Measurements from ENCODE around the gene SPTBN4.
"Not testable (repeated sequence)": the region's sequence is repeated elsewhere in the genome, so short reads cannot be mapped to it uniquely, and the experiment has no call there.

SPTBN4 gene

DNA sequence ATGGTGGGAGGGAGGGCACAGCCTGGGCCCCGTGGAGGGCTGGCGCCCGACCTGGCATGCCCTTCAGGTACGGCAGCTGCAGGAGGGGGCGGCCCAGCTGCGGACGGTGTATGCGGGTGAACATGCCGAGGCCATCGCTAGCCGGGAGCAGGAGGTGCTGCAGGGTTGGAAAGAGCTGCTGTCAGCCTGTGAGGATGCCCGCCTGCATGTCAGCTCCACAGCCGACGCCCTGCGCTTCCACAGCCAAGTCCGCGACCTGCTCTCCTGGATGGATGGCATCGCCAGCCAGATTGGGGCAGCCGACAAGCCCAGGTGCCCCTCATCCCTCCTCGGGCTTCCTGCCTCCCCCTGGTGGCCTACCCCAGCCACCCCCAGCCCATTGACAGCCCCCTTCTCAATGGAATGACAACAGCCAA, 93.3 kb downstream of the SPTBN4 start:
- no peaks in the 10 kb centered on the region for H3K79me2 ChIP-seq (ENCODE audit: insufficient read depth, low read depth)
- TF ChIP-seq, protein P1, sequence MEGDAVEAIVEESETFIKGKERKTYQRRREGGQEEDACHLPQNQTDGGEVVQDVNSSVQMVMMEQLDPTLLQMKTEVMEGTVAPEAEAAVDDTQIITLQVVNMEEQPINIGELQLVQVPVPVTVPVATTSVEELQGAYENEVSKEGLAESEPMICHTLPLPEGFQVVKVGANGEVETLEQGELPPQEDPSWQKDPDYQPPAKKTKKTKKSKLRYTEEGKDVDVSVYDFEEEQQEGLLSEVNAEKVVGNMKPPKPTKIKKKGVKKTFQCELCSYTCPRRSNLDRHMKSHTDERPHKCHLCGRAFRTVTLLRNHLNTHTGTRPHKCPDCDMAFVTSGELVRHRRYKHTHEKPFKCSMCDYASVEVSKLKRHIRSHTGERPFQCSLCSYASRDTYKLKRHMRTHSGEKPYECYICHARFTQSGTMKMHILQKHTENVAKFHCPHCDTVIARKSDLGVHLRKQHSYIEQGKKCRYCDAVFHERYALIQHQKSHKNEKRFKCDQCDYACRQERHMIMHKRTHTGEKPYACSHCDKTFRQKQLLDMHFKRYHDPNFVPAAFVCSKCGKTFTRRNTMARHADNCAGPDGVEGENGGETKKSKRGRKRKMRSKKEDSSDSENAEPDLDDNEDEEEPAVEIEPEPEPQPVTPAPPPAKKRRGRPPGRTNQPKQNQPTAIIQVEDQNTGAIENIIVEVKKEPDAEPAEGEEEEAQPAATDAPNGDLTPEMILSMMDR (conservative IDR thresholded peaks at IDR 0.05; ENCODE audit: low read depth, low read length): no peak
- H3K4me1 ChIP-seq (ENCODE audit: low read depth, poor library complexity, severe bottlenecking): no peaks in the 10 kb centered on the region
- H3K27ac ChIP-seq: no peak overlapping the region
- H3K4me3 ChIP-seq (IDR thresholded peaks at IDR 0.05; ENCODE audit: insufficient read depth, low read depth, low read length): no peak overlapping the region
- no peak overlapping the region for H3K4me2 ChIP-seq
- H4K20me1 ChIP-seq (ENCODE audit: insufficient read depth): no peaks in the 10 kb centered on the region
- H2AFZ ChIP-seq (ENCODE audit: low read depth): no peak overlapping the region
- H3K9ac ChIP-seq: no peak overlapping the region
- H3K27me3 ChIP-seq (ENCODE audit: insufficient read depth, low read depth): no peaks in the 10 kb centered on the region
- H3K36me3 ChIP-seq (ENCODE audit: insufficient read depth): no peaks in the 10 kb centered on the region

DNA sequence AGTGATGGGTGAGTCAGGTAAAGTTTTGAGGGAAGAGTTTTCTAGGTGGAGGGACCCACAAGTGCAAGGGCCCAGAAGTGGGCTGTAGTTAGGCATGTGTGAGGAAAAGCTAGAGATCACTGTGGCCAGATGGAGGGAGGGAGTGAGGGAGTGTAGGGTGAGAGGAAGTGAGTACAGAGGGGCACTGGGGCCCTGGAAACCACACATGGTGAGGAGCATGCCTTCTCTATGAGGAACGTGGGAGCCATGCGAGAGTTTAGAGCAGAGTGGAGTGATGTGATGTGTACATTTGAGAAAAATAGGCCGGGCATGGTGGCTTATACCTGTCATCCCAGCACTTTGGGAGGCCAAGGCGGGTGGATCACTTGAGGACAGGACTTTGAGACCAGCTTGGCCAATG, 95.1 kb downstream of the SPTBN4 start:
- no peaks in the 10 kb centered on the region for H3K36me3 ChIP-seq (ENCODE audit: insufficient read depth)
- no peaks in the 10 kb centered on the region for H4K20me1 ChIP-seq (ENCODE audit: insufficient read depth)
- no peak overlapping the region for H3K9ac ChIP-seq
- H3K4me1 ChIP-seq (ENCODE audit: low read depth, poor library complexity, severe bottlenecking): no peaks in the 10 kb centered on the region
- no peak overlapping the region for H3K4me2 ChIP-seq
- no peaks in the 10 kb centered on the region for H3K79me2 ChIP-seq (ENCODE audit: insufficient read depth, low read depth)
- TF ChIP-seq, protein P1 (conservative IDR thresholded peaks at IDR 0.05; ENCODE audit: low read depth, low read length): no peak
- H2AFZ ChIP-seq (ENCODE audit: low read depth): no peak overlapping the region
- H3K27me3 ChIP-seq (ENCODE audit: insufficient read depth, low read depth): peaks cover 6% of the 10 kb centered on the region; the same call in 1 of the 2 replicates
- no peak overlapping the region for H3K4me3 ChIP-seq (IDR thresholded peaks at IDR 0.05; ENCODE audit: insufficient read depth, low read depth, low read length)
- no peak overlapping the region for H3K27ac ChIP-seq

DNA sequence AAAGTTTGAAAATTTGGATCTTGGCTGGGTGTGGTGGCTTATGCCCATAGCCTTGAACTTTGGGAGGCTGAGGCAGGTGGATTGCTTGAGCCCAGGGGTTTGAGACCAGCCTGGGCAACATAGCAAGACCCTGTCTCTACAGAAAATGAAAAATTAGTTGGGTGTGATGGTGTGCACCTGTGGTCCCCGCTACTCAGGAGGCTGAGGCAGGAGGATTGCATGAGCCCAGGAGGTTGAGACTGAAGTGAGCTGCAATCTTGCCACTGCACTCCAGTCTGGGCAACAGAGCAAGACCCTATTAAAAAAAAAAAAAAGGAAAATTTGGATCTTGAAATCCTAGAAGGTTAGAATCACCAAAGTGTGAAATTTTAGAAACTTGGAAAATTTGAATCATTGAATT, 97.7 kb downstream of the SPTBN4 start:
- H3K4me3 ChIP-seq (IDR thresholded peaks at IDR 0.05; ENCODE audit: insufficient read depth, low read depth, low read length); H3K9ac ChIP-seq; H2AFZ ChIP-seq (ENCODE audit: low read depth); H3K36me3 ChIP-seq (ENCODE audit: insufficient read depth); H3K79me2 ChIP-seq (ENCODE audit: insufficient read depth, low read depth); H3K27ac ChIP-seq; H3K4me2 ChIP-seq; H3K27me3 ChIP-seq (ENCODE audit: insufficient read depth, low read depth); H4K20me1 ChIP-seq (ENCODE audit: insufficient read depth); H3K4me1 ChIP-seq (ENCODE audit: low read depth, poor library complexity, severe bottlenecking): not testable (repeated sequence)

DNA sequence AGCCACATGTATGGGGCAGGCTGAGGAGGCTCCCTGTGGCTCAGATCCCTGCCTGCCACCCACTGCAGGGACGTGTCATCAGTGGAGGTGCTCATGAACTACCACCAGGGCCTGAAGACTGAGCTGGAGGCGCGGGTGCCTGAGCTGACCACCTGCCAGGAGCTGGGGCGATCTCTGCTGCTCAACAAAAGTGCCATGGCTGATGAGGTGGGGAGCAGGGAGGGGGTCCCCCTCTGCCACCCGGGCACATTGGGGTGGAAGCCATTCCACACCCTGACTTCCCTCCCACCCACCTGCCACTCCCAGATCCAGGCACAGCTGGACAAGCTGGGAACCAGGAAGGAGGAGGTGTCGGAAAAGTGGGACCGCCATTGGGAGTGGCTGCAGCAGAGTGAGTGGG, 98.6 kb downstream of the SPTBN4 start:
- TF ChIP-seq, protein P1 (conservative IDR thresholded peaks at IDR 0.05; ENCODE audit: low read depth, low read length): no peak
- Histone ChIP-seq H3K9ac (no peak overlapping the region), H3K4me1 (ENCODE audit: low read depth, poor library complexity, severe bottlenecking) (peaks cover 3% of the 10 kb centered on the region), H4K20me1 (ENCODE audit: insufficient read depth) (no peaks in the 10 kb centered on the region), H2AFZ (ENCODE audit: low read depth) (no peak overlapping the region), H3K27ac (no peak overlapping the region), H3K4me2 (no peak overlapping the region), H3K36me3 (ENCODE audit: insufficient read depth) (no peaks in the 10 kb centered on the region), H3K27me3 (ENCODE audit: insufficient read depth, low read depth) (peaks cover 6% of the 10 kb centered on the region; the same call in 1 of the 2 replicates), H3K4me3 (IDR thresholded peaks at IDR 0.05; ENCODE audit: insufficient read depth, low read depth, low read length) (no peak overlapping the region), H3K79me2 (ENCODE audit: insufficient read depth, low read depth) (no peaks in the 10 kb centered on the region)

DNA sequence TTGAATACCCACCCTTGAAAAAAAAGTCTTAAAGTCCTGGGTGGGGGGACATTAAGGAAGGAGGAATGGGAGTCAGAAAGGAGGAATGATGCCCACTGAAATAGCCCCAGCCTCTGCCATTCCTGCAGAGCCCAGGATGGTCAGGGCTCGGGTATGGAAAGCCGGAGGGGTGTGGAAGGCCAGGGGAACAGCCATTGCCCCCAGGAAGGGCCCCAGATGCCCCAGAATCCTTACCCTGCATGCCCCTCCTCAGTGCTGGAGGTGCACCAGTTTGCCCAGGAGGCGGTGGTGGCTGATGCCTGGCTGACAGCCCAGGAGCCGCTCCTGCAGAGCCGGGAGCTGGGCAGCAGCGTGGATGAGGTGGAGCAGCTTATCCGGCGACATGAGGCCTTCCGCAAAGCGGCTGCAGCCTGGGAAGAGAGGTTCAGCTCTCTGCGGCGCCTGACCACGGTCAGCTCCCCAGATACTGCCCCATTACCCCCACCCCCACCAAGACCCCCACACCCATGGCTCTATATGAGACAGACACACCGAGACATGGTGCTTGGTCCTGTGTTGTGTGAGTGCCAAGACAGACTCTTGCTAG, 99.2 kb downstream of the SPTBN4 start:
- Histone ChIP-seq H2AFZ (ENCODE audit: low read depth) (no peak overlapping the region), H3K4me1 (ENCODE audit: low read depth, poor library complexity, severe bottlenecking) (peaks cover 5% of the 10 kb centered on the region), H3K36me3 (ENCODE audit: insufficient read depth) (no peaks in the 10 kb centered on the region), H3K9ac (no peak overlapping the region), H3K79me2 (ENCODE audit: insufficient read depth, low read depth) (no peaks in the 10 kb centered on the region), H4K20me1 (ENCODE audit: insufficient read depth) (no peaks in the 10 kb centered on the region), H3K27me3 (ENCODE audit: insufficient read depth, low read depth) (peaks cover 6% of the 10 kb centered on the region; the same call in 1 of the 2 replicates), H3K4me3 (IDR thresholded peaks at IDR 0.05; ENCODE audit: insufficient read depth, low read depth, low read length) (no peak overlapping the region), H3K4me2 (no peak overlapping the region), H3K27ac (no peak overlapping the region)
- TF ChIP-seq, protein P1 (conservative IDR thresholded peaks at IDR 0.05; ENCODE audit: low read depth, low read length): no peak
